Fibroblast of lung (primary cell): Measurements from ENCODE around the gene OR10J4.

Experiments used
- EZH2 ChIP-seq: IDR thresholded peaks from 2 replicates; pipeline ENCODE4 v1.5.1; 2012; ENCODE audit warnings: low read length, control low read depth, mild to moderate bottlenecking; ENCODE audit errors: missing control alignments
- TF ChIP-seq, protein P1 (sequence below), 2 donors: IDR thresholded peaks in 1 of 2; conservative IDR thresholded peaks in 1 of 2; 1 replicate in 1 of 2; 2 replicates in 1 of 2; pipeline ENCODE4 v1.5.1; 2011 to 2012; ENCODE audit warnings: low read length in 2 of 2, control low read depth in 1 of 2, inconsistent platforms in 1 of 2, low read depth in 1 of 2, mild to moderate bottlenecking in 1 of 2

DNA sequence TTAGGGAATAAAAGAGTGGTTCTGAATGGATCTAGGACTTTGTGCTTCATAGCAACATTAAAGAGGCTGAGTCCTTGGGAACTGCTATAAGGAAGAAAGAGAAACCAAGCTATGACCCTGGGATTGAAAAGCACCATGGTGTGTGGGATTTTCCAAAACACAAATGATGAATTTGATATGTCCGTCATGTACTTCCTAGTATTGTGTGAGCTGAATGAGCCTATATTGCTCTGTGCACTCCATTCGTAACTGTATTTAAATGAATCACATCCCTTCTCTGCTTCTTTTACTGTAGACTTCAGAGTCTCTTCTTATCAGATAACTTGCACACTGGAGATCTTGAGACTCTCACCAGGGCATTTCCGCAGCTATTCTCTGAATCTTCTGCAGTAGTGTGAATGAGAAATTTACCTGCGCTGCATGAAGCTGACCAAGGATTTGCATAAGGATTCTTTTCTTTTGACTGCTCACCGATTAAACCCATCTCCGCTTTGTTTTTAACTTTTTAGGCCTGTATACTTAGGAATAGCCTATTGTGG is 23.1 kb upstream of the OR10J4 start:
- TF ChIP-seq, protein P1, sequence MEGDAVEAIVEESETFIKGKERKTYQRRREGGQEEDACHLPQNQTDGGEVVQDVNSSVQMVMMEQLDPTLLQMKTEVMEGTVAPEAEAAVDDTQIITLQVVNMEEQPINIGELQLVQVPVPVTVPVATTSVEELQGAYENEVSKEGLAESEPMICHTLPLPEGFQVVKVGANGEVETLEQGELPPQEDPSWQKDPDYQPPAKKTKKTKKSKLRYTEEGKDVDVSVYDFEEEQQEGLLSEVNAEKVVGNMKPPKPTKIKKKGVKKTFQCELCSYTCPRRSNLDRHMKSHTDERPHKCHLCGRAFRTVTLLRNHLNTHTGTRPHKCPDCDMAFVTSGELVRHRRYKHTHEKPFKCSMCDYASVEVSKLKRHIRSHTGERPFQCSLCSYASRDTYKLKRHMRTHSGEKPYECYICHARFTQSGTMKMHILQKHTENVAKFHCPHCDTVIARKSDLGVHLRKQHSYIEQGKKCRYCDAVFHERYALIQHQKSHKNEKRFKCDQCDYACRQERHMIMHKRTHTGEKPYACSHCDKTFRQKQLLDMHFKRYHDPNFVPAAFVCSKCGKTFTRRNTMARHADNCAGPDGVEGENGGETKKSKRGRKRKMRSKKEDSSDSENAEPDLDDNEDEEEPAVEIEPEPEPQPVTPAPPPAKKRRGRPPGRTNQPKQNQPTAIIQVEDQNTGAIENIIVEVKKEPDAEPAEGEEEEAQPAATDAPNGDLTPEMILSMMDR (conservative IDR thresholded peaks at IDR 0.05 in 1 of 2, IDR thresholded peaks at IDR 0.05 in 1 of 2; ENCODE audit: low read depth in 1 of 2, low read length in 2 of 2) = no peak
- TF ChIP-seq EZH2 = no peak
